Kidney tubule cell (primary cell): ENCODE measurements around the gene IST1.

Experiments used
- DNase-seq: peaks from one replicate; pipeline ENCODE4 v3.0.0-alpha.2; 2018; ENCODE audit warnings: low spot score

IST1 gene

DNA sequence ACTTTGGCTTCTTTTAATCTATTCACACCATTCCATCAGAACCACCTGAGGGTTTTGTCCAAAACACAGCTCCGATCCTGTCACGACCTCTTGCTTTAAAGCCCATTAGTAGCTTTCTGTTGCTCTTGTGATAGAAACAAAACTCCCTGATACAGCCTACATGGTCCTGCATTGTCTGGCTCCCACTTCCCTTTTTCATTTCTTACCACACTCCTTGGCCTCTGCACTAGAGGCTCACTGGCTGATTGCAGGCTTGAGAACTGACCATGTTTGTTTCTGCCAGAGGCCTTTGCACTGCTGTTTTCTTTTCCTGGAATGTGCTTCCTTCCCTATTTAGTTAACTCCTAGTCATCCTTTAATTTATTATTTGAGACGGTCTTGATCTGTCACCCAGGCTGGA is 23.7 kb downstream of the IST1 start:
- no peak for DNase-seq

DNA sequence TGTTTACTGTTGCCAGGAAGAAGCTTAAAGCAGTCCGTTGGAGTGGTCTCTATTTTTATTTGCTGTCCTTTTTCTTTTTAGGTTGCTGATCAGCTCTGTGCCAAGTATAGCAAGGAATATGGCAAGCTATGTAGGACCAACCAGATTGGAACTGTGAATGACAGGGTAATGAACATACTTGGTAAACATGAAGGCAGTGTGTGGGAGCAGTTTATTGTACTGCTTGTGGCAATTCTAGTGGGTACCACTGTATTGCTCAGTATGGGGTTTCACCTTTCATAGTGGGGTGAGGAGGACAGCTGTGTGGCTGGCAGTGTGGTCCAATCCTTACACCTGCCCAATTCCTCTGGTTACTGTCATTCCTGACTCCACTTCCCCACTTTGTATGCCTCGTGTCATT is 25.3 kb downstream of the IST1 start:
- no peak for DNase-seq

DNA sequence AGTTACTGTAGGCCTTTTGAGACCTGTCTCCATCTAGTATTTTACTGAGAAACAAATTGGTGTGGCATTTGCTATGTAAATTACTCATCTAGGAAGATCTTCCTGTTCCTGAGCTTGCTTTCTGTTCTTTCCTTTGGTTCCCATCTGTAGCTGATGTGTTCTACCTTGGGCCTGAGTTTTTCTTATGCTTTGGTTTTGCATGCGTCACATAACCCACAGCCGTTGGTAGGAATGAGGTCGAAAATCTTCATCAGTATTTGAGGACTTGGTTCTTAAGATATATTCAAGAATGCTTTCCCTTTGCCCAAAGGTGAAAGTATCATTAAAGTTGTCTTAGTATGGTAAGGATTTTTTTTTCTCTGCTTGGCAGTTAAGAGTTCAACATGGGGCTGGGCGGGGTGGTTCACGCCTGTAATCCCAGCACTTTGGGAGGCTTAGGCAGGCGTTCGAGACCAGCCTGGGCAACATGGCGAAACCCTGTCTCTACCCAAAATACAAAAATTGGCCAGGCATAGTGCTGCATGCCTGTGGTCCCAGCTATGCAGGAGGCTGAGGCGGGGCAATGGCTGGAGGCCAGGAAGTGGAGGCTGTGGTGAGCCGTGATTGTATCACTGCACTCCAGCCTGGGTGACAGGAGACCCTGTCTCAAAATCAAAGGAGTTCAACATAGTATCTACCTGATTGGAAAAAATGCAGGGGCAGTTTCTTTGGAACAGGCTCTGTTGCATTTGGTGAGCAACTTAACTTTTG is 28.8 kb downstream of the IST1 start:
- DNase-seq = peak; percentile 29

DNA sequence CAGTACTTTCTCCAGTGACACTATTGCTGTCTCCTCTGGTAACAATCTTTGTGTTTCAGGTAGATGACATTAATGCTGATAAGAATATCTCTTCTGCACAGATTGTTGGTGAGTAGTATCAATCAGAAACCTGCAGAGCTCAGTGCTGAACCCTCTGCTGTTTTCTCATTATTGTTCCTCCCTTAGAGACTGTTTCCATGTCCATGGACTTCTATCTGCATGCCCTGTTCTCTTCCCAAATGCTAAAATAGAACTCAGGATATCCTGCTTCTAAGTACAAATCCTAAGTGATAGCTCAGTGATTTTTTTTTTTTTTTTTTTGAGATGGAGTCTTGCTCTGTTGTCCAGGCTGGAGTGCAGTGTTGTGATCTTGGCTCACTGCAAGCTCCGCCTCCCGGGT is 29.4 kb downstream of the IST1 start:
- no peak for DNase-seq

DNA sequence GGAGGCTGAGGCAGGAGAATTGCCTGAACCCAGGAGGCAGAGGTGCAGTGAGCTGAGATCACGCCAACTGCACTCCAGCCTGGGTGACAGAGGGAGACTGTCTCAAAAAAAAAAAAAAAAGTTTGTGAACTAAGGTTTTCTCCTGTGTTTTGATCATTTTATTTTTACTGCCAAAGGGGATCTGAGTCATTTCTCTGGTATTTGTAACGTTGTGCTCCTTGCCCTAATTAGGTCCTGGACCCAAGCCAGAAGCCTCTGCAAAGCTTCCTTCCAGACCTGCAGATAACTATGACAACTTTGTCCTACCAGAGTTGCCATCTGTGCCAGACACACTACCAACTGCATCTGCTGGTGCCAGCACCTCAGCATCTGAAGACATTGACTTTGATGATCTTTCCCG is 32.1 kb downstream of the IST1 start:
- peak; percentile 94 for DNase-seq

DNA sequence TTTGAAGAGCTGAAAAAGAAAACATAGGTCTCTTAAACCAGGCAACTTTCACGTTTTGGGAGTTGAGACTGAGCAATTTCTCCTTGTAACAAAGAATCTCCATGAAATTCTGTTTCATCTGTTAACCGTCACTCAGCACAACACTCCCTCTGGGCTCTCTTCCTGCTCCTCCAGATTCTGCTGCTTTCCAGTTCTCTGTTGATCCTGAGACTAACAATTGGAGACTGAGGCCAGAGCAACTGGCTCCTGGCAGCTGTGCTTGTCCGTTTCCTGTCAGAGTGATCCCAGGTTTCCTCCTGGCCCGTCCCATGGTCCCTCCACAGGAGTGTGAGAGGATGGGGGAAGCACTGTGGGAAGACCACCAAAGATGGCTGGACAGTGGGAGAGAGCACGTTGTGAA is 32.5 kb downstream of the IST1 start:
- DNase-seq = no peak

DNA sequence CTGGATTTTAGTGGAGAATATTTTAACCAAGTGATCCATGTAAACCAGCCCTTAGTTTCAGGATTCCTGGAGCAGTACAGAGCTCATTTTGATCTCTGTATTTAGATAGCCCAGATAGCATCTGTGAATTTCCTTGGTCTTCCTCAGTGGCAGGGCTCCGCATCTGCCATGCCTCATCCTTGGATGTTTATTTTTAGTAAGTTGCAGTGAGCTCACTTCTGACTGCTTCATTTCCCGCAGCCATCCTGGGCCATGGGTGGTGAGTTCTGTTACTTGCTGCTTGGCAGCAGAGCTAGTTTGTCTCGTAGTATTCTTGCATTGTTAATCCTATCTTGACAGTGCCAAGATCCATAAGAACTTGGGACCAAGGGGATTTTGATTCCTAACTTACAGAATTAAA is 33.7 kb downstream of the IST1 start:
- DNase-seq = peak; percentile 81

DNA sequence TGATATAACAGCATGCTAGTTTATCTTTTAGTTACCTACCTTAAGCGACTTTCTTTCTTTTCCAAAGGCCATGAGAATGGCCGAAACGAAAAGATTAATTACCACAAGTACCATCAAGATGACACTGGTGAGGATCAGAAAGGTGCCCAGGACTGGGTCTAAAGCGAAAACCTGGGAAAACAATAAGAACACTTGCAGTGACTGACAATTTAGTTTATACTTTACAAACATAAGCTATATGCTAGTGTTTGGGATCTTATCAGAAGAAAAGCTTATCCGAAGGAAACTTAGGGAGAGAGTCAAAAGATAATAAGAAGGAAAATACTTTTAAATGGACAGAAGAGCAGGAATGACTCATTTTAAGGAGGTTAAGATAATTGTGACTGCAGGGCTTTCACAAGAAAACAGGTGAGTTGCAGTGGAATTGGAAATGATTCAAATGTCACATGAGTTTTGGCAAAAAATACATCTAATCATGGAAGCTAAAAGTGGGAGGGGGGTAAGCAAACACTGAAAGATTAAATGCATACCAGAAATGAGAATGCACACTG is 34.8 kb downstream of the IST1 start:
- no peak for DNase-seq

DNA sequence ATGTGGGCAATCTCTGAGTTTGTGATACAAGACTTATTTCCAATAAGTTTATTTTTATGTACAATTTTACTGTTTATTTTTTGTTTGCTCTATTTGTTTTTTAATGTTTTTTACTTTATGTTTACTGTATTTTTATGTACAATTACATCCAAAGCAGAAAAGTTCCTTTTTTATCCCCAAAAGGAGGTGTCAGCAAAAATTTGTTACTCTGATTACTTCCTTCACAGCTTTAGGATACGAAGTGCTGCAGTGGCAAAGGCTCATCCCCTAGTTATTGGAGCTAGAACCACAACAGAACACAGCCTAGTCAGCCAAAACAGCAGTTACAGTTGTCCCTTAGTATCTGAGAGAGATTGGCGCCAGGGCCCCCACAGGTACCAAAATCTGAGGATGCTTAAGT is 35.7 kb downstream of the IST1 start:
- no peak for DNase-seq

DNA sequence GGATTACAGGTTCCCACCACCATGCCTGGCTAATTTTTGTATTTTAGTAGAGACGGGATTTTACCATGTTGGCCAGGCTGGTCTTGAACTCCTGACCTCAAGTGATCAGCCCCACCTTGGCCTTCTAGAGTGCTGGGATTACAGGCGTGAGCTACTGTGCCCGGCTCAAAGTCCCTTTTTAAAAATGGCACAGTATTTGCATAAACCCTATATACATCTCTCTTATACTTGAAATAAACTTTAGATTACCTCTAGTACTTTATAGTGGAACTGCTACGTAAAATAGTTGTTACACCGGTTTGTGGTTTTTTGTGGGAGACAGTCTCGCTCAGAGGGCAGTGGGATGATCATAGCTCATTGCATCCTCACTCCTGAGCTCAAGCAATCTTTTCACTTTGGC is 36.3 kb downstream of the IST1 start:
- DNase-seq = no peak

DNA sequence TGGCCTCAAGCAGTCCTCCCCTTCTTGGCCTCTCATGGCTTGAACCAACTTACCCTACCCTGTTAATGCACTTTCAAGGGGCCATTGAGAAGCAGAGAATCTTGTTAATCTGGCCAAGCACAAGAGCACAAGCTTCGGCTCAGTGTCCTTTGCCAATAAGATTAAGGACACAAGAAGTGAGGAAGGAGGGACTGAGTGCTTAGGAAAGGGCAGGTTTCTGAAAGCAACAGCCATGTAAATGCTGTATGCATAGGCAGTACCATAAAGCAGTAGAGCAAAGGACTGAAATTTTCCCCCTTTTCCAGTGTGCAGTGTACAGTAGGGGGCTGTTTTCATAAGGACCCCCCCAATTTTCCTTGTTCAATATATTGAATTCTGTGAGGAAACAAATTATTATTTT is 37.7 kb downstream of the IST1 start:
- no peak for DNase-seq

DNA sequence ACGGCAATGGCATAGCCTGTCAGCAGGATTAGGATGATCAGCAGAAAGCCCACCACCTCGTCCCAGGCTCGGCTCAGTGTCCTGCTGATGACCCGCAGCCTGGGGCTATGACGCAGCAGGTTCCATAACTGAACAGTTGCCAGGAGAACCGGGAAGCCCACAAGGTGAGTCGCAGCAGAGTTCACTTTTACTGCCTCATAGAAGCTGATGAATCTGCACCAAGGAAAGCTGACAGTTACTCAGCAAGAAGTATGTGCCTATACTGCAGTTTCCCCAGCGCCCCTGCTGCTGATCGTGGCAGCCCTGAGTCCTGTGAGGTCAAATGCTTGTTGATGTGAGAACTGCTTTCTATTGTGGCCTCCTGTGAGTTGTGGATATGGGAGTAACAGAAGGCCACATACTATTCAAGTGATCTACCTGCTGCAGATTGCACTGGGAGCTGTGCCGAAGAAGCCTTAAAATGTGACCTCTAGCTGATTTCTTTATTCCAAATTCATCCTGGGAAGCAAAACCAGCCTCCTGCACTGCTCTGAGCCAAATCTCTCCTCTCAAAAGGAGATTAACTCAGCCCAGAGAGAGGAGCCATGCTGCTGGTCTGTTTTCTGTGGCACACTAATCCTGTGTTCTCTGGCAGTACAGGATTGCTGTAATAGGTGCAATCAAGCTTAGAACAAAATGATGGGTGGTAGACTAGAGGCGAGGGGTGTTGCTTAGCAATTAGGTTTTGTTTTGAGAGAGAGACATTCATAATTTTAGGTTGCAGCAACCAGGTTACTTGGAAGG is 38.8 kb downstream of the IST1 start:
- peak; percentile 84 for DNase-seq

DNA sequence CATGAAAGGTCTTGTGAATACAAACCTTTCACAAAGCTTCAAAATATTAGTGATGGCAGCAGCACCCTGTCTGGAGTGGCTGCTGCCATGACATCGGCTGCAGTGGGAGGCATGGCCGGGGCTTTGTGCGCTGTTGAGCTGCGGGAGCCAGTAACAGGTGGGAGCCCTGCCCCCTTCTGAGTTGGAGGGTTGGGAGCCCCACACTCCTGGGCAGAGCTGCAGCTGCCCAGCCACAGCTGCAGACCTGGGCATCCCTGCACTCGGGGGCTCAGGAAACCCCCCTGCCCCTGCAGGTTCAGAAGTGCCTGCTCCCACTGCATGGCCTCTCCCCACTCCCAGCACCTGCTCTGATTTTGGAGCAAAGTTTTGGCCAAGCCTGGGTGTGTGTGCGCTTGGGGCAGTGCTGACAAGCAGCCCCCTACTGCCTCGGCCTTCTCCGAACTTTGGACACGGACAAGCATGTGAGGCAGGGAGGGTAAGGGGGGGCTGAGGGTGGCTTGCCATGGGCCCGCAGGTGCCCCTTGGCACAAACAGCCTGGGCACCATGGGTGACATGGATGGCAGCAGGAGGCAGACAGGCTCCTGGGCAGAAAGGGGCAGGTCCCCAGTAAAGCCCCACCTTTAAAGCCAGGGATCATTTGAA is 42.7 kb downstream of the IST1 start:
- no peak for DNase-seq

DNA sequence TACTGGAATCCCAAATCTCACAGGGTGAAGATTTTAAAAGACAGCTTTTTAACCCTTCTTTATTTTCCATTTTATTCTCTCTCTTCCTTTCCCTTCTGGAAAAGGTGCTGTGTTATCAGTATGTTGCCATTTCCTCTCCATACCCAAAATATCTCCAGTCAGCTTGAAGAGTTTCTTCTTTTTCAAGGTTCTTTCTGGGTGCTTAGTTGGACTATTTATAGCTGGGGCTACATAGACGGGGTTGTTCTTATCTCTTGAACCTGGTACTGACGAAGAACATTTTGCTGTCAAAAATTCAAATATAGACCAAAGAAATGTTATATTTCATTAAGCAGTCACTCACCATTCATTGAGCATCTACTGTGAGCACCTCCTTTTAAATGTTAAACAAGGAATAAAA is 48.6 kb downstream of the IST1 start:
- no peak for DNase-seq

DNA sequence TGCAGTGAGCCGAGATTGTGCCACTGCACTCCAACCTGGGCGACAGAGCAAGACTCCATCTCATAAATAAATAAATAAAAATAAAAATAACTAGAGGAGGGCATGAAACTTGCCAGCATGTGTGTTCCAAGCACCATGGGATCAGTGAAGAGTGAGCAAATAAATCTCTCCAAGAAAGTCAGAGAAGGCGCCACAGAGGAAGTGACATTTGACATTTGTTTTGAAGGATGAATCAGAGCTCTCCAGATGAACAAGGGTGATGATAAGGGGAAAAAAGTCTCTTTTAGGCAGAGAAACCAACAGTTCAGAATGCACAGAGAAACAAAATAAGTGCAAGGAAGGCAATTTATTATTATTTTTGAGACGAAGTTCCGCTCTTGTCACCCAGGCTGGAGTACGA is 50.3 kb downstream of the IST1 start:
- no peak for DNase-seq

DNA sequence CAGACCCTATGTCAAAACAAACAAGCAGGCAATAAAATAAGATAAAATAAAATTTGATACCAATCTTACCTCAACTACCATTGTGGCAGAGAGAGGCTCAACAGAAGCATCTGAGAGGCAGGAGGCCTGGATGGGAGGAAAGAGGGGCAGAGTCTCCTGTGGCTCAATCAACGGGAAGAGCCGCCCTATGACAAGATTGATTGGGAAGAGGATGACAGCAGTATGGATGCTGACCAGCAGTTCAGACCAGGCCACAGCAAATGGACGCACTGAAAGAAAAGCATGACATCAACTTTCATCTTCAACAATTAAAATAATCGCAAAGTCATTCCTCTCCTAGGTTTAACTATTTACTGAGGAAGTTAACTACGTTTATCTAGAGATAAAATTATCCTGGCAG is 57.5 kb downstream of the IST1 start:
- DNase-seq = no peak

DNA sequence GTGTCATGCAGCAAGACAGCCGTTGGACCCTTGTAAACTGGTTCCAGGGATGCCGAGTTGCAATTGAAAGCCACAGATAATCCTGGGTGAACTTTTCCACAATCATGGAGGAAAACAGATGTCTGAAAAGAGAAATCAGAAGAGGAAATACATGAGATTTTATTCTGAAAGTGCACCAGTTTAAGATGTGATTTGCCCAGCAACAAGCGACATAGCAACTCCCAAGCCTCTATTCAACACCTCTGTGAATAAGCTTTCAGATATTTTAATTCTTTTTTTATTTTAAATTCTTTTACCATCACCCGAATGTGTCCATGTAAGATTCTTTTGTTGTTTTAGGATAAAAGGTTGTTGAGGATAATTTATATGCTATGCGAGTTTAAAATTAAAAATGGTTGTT is 58.8 kb downstream of the IST1 start:
- DNase-seq = no peak

DNA sequence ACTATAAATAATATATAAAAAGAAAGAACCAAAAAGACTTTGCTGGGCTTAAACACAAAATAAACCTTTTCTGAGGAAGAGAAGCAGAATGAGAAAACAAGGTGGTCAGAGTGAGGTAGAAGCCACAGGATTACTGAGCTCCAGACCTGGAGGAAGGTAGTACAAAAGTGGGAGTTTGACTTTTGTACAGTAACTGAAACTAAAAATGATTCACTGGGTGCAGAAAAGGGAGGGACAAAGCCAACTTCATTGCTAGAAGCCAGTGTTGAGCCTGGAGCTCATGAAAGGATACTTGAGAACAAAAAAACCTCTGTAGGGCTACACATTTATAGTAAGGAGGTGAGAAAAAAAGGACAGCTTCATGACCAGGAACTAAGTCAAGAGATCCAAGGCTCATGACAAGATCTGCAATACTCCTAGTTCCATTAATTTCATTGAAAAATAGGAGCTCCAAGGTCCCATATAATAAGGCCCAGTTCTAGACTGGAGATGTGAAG is 59.4 kb downstream of the IST1 start:
- no peak for DNase-seq

DNA sequence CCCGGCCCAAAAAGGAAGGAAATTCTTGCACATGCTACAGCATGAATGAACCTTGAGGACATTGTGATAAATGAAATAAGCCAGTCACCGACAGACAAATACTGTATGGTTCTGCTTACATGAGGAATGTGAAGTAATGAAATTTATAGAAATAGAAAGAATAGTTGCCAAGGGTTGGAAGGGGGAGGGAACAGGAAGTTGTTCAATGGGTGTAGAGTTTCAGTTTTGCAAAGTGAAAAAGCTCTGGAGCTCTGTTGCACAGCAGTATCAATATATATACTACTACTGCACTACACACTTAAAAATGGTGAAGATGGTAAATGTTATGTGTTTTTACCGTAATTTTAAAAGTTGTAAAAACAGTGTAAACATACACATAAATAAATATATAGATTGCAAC is 61.2 kb downstream of the IST1 start:
- DNase-seq = no peak

DNA sequence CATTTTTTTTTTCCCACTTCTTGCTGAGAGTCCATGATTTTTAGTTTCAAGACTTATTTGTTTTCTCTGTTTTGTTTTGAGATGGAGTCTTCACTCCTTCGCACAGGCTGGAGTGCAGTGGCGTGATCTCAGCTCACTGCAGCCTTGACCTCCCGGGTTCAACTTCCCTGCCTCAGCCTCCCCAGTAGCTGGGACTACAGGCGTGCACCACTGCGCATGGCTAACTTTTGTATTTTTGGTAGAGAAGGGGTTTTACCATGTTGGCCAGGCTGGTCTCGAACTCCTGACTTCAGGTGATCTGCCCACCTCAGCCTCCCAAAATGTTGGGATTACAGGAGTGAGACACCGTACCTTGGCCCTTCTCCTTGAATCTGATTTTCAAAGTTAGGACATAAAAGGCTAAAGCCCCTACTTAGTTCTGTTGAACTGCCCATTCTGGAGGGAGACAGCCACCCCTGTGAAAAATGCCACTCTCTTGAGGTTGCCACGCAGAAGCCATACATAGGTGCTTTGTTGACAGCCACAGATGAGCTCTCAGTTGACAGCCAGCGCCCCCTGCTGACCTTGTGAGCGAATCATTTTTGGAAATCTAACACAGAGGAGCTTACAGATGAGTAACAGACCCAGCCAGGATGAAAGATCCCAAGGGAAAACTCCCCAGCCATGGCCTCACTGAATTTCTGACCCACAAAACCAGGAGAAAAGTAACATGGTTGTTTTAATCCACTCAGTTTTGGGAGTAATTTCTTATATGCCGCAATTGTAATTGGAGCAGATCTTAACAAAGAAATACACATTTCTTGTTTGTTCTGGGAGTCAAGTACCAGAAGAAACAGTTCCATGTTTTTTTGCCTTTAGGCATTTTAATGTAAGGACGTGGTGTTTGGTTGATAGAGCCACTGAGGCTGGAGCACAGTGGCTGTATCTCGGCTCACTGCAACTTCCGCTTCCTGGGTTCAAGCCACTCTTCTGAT is 66.0 kb downstream of the IST1 start:
- DNase-seq = peak; percentile 87

DNA sequence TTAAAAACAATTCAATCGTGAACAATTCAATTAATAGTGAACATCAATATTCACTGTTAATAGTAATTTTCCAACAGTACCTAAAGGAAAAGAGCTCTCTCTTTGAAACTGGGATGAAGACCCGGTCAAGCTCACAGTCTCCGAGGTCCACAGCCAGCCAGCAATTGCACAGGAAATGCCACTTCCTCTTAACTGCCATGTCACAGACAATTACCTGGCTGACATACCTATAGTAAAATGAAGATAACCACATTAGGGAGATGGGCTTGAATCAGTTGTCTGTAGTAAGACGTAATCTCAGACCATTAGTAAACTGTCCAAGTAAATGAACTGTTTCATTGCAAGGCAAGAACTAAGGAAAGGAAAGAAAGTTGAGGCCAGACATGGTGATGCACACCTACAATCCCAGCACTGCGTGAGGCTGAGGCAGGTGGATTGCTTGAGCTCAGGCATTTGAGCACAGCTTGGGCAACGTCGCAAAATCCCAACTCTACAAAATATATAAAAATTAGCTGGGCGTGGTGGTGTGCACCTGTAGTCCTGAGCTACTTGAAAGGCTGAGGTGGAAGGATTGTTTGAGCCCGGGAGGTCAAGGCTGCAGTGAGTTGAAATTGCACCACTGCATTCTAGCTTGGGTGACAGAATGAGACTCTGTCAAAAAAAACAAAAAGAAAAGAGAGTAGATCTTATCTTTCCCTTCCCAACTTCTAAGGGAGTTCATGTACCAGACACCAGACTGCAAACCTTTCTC is 68.0 kb downstream of the IST1 start:
- no peak for DNase-seq
